CD4-positive, alpha-beta T cell (primary cell): ENCODE data around the gene PM20D1. TPM values are rescaled to one million over a fixed set of nuclear protein-coding genes. Genes with fewer than 3 reads are reported as not detected.
"Not testable (repeated sequence)": the region's sequence is repeated elsewhere in the genome, so short reads cannot be mapped to it uniquely, and the experiment has no call there.

Experiments used
- ATAC-seq: fragments of 200-7000 bp; cut with Tn5 transposase; one replicate; pipeline ENCODE4 v1.10.0; 2022; ENCODE audit warnings: mild to moderate bottlenecking; ENCODE audit not compliant: poor library complexity
- CTCF ChIA-PET: fragments of 350-600 bp; sonication (Branson Sonifier 250); formaldehyde crosslinking; loops from one replicate; lab custom pipeline; 2021; ENCODE audit warnings: antibody characterized with exemption, inconsistent platforms; lab: Charles Lee
- POLR2A ChIA-PET: fragments of 350-600 bp; sonication (Branson Sonifier 250); formaldehyde crosslinking; loops from one replicate; lab custom pipeline; 2021; ENCODE audit warnings: antibody characterized with exemption, inconsistent platforms; lab: Charles Lee
- DNase-seq, 14 experiments: peaks; one replicate each; pipeline ENCODE4 v3.0.0-alpha.2; 2013 to 2020; ENCODE audit warnings: mixed read lengths in 2 of 14
- H3K27ac ChIP-seq, 2 donors: one replicate each; pipeline versions ENCODE4 v1.5.1 to v1.7.0; 2013; ENCODE audit warnings: low read length in 2 of 2, low read depth in 1 of 2, mild to moderate bottlenecking in 1 of 2
- H3K27me3 ChIP-seq, 2 experiments: 1 replicate in 1 of 2; 2 replicates in 1 of 2; pipeline versions ENCODE4 v1.6.1 to v1.7.0; 2013; ENCODE audit warnings: low read length in 2 of 2, control low read depth in 1 of 2, mild to moderate bottlenecking in 1 of 2, moderate library complexity in 1 of 2; ENCODE audit not compliant: insufficient read depth in 2 of 2, control insufficient read depth in 1 of 2
- H3K36me3 ChIP-seq: one replicate; pipeline ENCODE4 v1.6.1; 2013; ENCODE audit warnings: low read length, control low read depth; ENCODE audit not compliant: insufficient read depth
- H3K4me1 ChIP-seq: one replicate; pipeline ENCODE4 v1.6.1; 2013; ENCODE audit warnings: low read length, control low read depth; ENCODE audit not compliant: insufficient read depth
- H3K4me3 ChIP-seq: one replicate; pipeline ENCODE4 v1.5.1; 2013; ENCODE audit warnings: mild to moderate bottlenecking, low read length, moderate library complexity
- H3K9me3 ChIP-seq, 2 experiments: 1 replicate in 1 of 2; 2 replicates in 1 of 2; pipeline versions ENCODE4 v1.6.1 to v1.7.0; 2013; ENCODE audit warnings: low read length in 2 of 2, mild to moderate bottlenecking in 2 of 2, control low read depth in 1 of 2, moderate library complexity in 1 of 2; ENCODE audit not compliant: control insufficient read depth in 1 of 2, insufficient read depth in 1 of 2
- H3K27ac Mint-ChIP-seq: one replicate; pipeline ENCODE4 v1.8.0; 2020; ENCODE audit warnings: mixed read lengths
- H3K27me3 Mint-ChIP-seq: one replicate; pipeline ENCODE4 v1.8.0; 2021; ENCODE audit warnings: mixed read lengths
- H3K36me3 Mint-ChIP-seq: one replicate; pipeline ENCODE4 v1.8.0; 2021; ENCODE audit warnings: low read depth, mixed read lengths
- H3K4me1 Mint-ChIP-seq: one replicate; pipeline ENCODE4 v1.8.0; 2021; ENCODE audit warnings: low read depth, mixed read lengths
- H3K4me3 Mint-ChIP-seq: one replicate; pipeline ENCODE4 v1.8.0; 2020; ENCODE audit warnings: mild to moderate bottlenecking, mixed read lengths
- H3K9me3 Mint-ChIP-seq: one replicate; pipeline ENCODE4 v1.8.0; 2020; ENCODE audit warnings: mixed read lengths
- intact Hi-C, 2 experiments: fragments of 100-400 bp; cut with DNase I in 1 of 2; cut with micrococcal nuclease in 1 of 2; formaldehyde crosslinking; loops; one replicate each; pipeline versions ENCODE4 v1.15.1 to v1.9.0; 2023 to 2025; cut with DNase I, micrococcal nuclease
- total RNA-seq, 174 experiments: library from RNA in 2 of 174; stranded (reverse) in 2 of 174; gene quantifications; one replicate each; pipeline ENCODE4 v1.2.3 and lab custom pipeline; 2021 to 2026
- TF ChIP-seq, protein P1 (sequence below): fragments of 200-600 bp; IDR thresholded peaks from one replicate; pipeline ENCODE4 v1.8.0; 2022; ENCODE audit warnings: antibody characterized with exemption, mild to moderate bottlenecking

PM20D1 gene
- total RNA-seq, 2 experiments from 2014 or later: 1.2 to 1.4 TPM

- intact Hi-C loops, H3K4me3 ChIP-seq, H3K36me3 ChIP-seq, DNase-seq, H3K4me3 Mint-ChIP-seq, ATAC-seq, H3K36me3 Mint-ChIP-seq, H3K4me1 ChIP-seq, H3K4me1 Mint-ChIP-seq, H3K27ac Mint-ChIP-seq, POLR2A ChIA-PET, H3K27me3 ChIP-seq, H3K9me3 ChIP-seq, CTCF ChIA-PET, H3K27ac ChIP-seq: not testable (repeated sequence)
- Mint-ChIP-seq H3K9me3 (peaks cover 11% of the 10 kb centered on the region), H3K27me3 (peaks cover 37% of the 10 kb centered on the region)
These were observed 40.7 kb upstream of the PM20D1 start for GRCh38 chr1:205890631-205891030.

GRCh38 chr1:205889706-205890105 lies 39.8 kb upstream of the PM20D1 start:
- ATAC-seq, H3K4me3 ChIP-seq, H3K27ac Mint-ChIP-seq, CTCF ChIA-PET, H3K27ac ChIP-seq, POLR2A ChIA-PET, H3K4me1 ChIP-seq, H3K4me3 Mint-ChIP-seq, H3K27me3 ChIP-seq, intact Hi-C loops, H3K36me3 Mint-ChIP-seq, H3K36me3 ChIP-seq, H3K9me3 ChIP-seq, DNase-seq, H3K4me1 Mint-ChIP-seq: not testable (repeated sequence)
- Mint-ChIP-seq H3K9me3 (peaks cover 11% of the 10 kb centered on the region), H3K27me3 (peaks cover 34% of the 10 kb centered on the region)

DNA sequence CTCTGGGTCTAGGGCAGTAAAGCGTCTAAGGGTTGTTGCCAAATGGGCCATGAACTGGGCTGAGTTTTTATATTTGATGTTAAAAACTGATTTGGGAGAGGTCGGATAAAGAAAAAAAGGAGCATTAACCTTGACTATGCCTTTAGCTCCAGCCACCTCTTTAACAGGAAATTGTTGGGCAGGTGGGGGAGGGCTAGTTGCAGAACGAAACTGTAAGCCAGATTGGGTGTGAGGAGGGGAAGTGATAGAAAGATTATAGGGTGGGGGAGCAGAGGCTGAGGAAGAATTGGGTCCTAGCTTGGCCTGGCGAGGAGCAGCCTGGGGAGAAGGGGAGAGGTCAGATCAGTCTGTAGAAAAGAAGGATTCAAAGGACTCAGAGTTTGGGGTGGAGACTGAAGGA lies 39.1 kb upstream of the PM20D1 start:
- H3K9me3 ChIP-seq, POLR2A ChIA-PET, H3K36me3 Mint-ChIP-seq, H3K27ac ChIP-seq, H3K4me1 ChIP-seq, H3K4me3 ChIP-seq, intact Hi-C loops, H3K4me1 Mint-ChIP-seq, H3K4me3 Mint-ChIP-seq, H3K27me3 ChIP-seq, H3K36me3 ChIP-seq, H3K27ac Mint-ChIP-seq, ATAC-seq, CTCF ChIA-PET: not testable (repeated sequence)
- peaks cover 10% of the 10 kb centered on the region for H3K9me3 Mint-ChIP-seq
- H3K27me3 Mint-ChIP-seq: peaks cover 28% of the 10 kb centered on the region
- DNase-seq: peak in 1 of 14 experiments; percentile 31

DNA sequence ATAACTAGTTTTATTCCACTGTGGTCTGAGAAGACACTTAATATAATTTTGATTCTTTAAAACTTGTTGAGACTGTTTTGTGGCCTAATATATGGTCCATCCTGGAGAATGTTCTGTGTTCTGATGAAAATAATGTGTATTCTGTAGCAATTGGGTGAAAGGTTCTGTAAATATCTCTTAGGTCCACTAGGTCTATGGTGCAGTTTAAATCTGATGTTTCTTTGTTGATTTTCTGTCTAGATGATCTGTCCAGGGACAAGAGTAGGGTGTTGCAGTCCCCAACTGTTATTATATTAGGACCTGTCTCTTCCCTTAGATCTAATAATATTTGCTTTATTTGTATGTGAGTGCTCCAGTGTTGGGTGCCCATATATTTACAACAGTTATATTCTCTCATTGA lies 33.9 kb upstream of the PM20D1 start:
- no peak overlapping the region for H3K27ac ChIP-seq
- Mint-ChIP-seq H3K27me3 (peaks cover 17% of the 10 kb centered on the region), H3K9me3 (peaks cover 8% of the 10 kb centered on the region), H3K4me3 (no peak overlapping the region), H3K36me3 (no peaks in the 10 kb centered on the region), H3K27ac (no peak overlapping the region), H3K4me1 (peaks cover 1% of the 10 kb centered on the region)
- H3K36me3 ChIP-seq: no peaks in the 10 kb centered on the region
- H3K4me1 ChIP-seq: peaks cover 2% of the 10 kb centered on the region
- ChIA-PET CTCF (no interaction called here), POLR2A (no interaction called here)
- no peak overlapping the region for H3K4me3 ChIP-seq
- ATAC-seq (no peak), DNase-seq (no peak)
- H3K27me3 ChIP-seq: no peaks in the 10 kb centered on the region
- intact Hi-C loops: no loop called here
- TF ChIP-seq, protein P1, sequence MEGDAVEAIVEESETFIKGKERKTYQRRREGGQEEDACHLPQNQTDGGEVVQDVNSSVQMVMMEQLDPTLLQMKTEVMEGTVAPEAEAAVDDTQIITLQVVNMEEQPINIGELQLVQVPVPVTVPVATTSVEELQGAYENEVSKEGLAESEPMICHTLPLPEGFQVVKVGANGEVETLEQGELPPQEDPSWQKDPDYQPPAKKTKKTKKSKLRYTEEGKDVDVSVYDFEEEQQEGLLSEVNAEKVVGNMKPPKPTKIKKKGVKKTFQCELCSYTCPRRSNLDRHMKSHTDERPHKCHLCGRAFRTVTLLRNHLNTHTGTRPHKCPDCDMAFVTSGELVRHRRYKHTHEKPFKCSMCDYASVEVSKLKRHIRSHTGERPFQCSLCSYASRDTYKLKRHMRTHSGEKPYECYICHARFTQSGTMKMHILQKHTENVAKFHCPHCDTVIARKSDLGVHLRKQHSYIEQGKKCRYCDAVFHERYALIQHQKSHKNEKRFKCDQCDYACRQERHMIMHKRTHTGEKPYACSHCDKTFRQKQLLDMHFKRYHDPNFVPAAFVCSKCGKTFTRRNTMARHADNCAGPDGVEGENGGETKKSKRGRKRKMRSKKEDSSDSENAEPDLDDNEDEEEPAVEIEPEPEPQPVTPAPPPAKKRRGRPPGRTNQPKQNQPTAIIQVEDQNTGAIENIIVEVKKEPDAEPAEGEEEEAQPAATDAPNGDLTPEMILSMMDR: no peak
- H3K9me3 ChIP-seq: peaks cover 9 to 13% of the 10 kb centered on the region in 2 experiments
